Femur (tissue), 1 donor: ENCODE results near the gene FSTL4.
"Not testable (repeated sequence)": the region's sequence is repeated elsewhere in the genome, so short reads cannot be mapped to it uniquely, and the experiment has no call there.

Experiments used
- DNase-seq: peaks from one replicate; pipeline ENCODE4 v3.0.0-alpha.2; 2017

The FSTL4 gene

GRCh38 chr5:133236541-133236951, 375.8 kb downstream of the FSTL4 start:
- no peak for DNase-seq

- DNase-seq: no peak
Observed at GRCh38 chr5:133235696-133236426, 376.5 kb downstream of the FSTL4 start.

- DNase-seq: no peak
Observed at GRCh38 chr5:133234911-133235310, 377.4 kb downstream of the FSTL4 start.

GRCh38 chr5:133234273-133234672, 378.1 kb downstream of the FSTL4 start:
- no peak for DNase-seq

GRCh38 chr5:133233616-133234015, 378.7 kb downstream of the FSTL4 start:
- no peak for DNase-seq

- no peak for DNase-seq
Observed at GRCh38 chr5:133232911-133233310, 379.4 kb downstream of the FSTL4 start.

GRCh38 chr5:133232435-133232834, 379.9 kb downstream of the FSTL4 start:
- no peak for DNase-seq

GRCh38 chr5:133232011-133232410, 380.3 kb downstream of the FSTL4 start:
- DNase-seq: no peak

GRCh38 chr5:133230823-133231578, 381.3 kb downstream of the FSTL4 start:
- DNase-seq: no peak

GRCh38 chr5:133229931-133230664, 382.2 kb downstream of the FSTL4 start:
- no peak for DNase-seq

GRCh38 chr5:133228316-133228715, 384.0 kb downstream of the FSTL4 start:
- no peak for DNase-seq

GRCh38 chr5:133227897-133228296, 384.4 kb downstream of the FSTL4 start:
- DNase-seq: no peak

- no peak for DNase-seq
Observed at GRCh38 chr5:133227082-133227481, 385.3 kb downstream of the FSTL4 start.

- no peak for DNase-seq
Observed at GRCh38 chr5:133226186-133226585, 386.2 kb downstream of the FSTL4 start.

GRCh38 chr5:133225671-133226152, 386.6 kb downstream of the FSTL4 start:
- DNase-seq: no peak

GRCh38 chr5:133222979-133223378, 389.4 kb downstream of the FSTL4 start:
- DNase-seq: no peak

- DNase-seq: no peak
Observed at GRCh38 chr5:133222521-133222920, 389.8 kb downstream of the FSTL4 start.

GRCh38 chr5:133222040-133222439, 390.3 kb downstream of the FSTL4 start:
- DNase-seq: no peak

- DNase-seq: no peak
Observed at GRCh38 chr5:133220851-133221674, 391.3 kb downstream of the FSTL4 start.

GRCh38 chr5:133219296-133219695, 393.0 kb downstream of the FSTL4 start:
- DNase-seq: no peak

- DNase-seq: not testable (repeated sequence)
Observed at GRCh38 chr5:133216138-133216537, 396.2 kb downstream of the FSTL4 start.

- DNase-seq: no peak
Observed at GRCh38 chr5:133214153-133214820, 398.1 kb downstream of the FSTL4 start.
